ENCODE data around the gene SMPX. TPM values are rescaled to one million over a fixed set of nuclear protein-coding genes. Genes with fewer than 3 reads are reported as not detected.
A peak's percentile ranks its signal among the peaks of the same experiment; 100 is the strongest.

SMPX gene
- total and polyA plus RNA-seq, 4 experiments from 2014 or later: not detected

- no peaks in the 10 kb centered on the region for H3K4me1 Mint-ChIP-seq
- H3K4me3 ChIP-seq (ENCODE audit: low read length in 2 of 2): no peak overlapping the region
- peaks cover 0 to 2% of the 10 kb centered on the region in 2 donors for H3K27me3 Mint-ChIP-seq
- intact Hi-C loops (cut with micrococcal nuclease): no loop called here
- no peaks in the 10 kb centered on the region for H3K9me3 ChIP-seq (ENCODE audit: control insufficient read depth in 1 of 2, low read length in 2 of 2)
- H3K27me3 ChIP-seq (ENCODE audit: insufficient read depth, low read length): no peaks in the 10 kb centered on the region
- no peaks in the 10 kb centered on the region for H3K36me3 ChIP-seq (ENCODE audit: insufficient read depth, low read length)
- H3K27ac ChIP-seq (ENCODE audit: low read depth, low read length): no peak overlapping the region
- DNase-seq: no peak
- no peaks in the 10 kb centered on the region for H3K4me1 ChIP-seq (ENCODE audit: insufficient read depth, low read length)
- POLR2A ChIA-PET (ENCODE audit: partially characterized antibody): no interaction called here
- H3K36me3 Mint-ChIP-seq: no peaks in the 10 kb centered on the region
- peaks cover 0 to 6% (median 3%) of the 10 kb centered on the region in 8 donors for H3K9me3 Mint-ChIP-seq
- H3K27ac Mint-ChIP-seq: no peak overlapping the region
- no peak overlapping the region for H3K4me3 Mint-ChIP-seq
- CTCF ChIA-PET (ENCODE audit: partially characterized antibody): no interaction called here
Observed at GRCh38 chrX:21715337-21715736, 42.6 kb downstream of the SMPX start.

DNA sequence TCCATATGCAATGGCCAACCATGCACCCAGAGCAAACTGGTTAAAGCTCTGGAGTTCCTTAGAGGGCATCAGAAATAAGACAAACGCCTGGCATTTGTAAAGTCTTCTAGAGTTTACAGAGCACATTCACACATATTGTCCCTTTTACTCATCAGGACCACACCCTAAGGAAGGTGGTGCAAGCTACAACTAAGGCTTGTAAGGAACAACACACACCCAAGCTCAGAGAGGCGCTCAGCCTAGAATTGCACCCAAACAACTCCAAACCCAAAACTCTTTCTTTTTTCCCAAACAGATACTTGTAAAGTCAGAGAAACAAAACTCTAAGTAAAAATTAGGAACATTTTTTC, 46.1 kb downstream of the SMPX start:
- DNase-seq: no peak
- intact Hi-C loops (cut with micrococcal nuclease): no loop called here

GRCh38 chrX:21711129-21711847, 46.6 kb downstream of the SMPX start:
- Histone ChIP-seq H3K27ac (ENCODE audit: low read depth, low read length) (no peak overlapping the region), H3K27me3 (ENCODE audit: insufficient read depth, low read length) (no peaks in the 10 kb centered on the region), H3K36me3 (ENCODE audit: insufficient read depth, low read length) (no peaks in the 10 kb centered on the region), H3K4me1 (ENCODE audit: insufficient read depth, low read length) (no peaks in the 10 kb centered on the region), H3K9me3 (ENCODE audit: control insufficient read depth in 1 of 2, low read length in 2 of 2) (no peaks in the 10 kb centered on the region), H3K4me3 (ENCODE audit: low read length in 2 of 2) (no peak overlapping the region)
- intact Hi-C loops (cut with micrococcal nuclease): no loop called here
- DNase-seq: no peak
- CTCF ChIA-PET (ENCODE audit: partially characterized antibody): no interaction called here
- Mint-ChIP-seq H3K36me3 (no peaks in the 10 kb centered on the region), H3K9me3 (peaks cover 0 to 9% (median 5%) of the 10 kb centered on the region in 8 donors), H3K27ac (peak overlapping the region in 1 of 7 donors; percentile 61), H3K4me1 (no peaks in the 10 kb centered on the region), H3K27me3 (no peaks in the 10 kb centered on the region), H3K4me3 (no peak overlapping the region)
- POLR2A ChIA-PET (ENCODE audit: partially characterized antibody): no interaction called here

More for the DNA sequence above, 46.1 kb downstream of the SMPX start:
- H3K36me3 Mint-ChIP-seq: no peaks in the 10 kb centered on the region
- ChIA-PET POLR2A (ENCODE audit: partially characterized antibody) (no interaction called here), CTCF (ENCODE audit: partially characterized antibody) (no interaction called here)
- no peaks in the 10 kb centered on the region for H3K27me3 Mint-ChIP-seq
- H3K4me3 Mint-ChIP-seq: no peak overlapping the region
- no peak overlapping the region for H3K4me3 ChIP-seq (ENCODE audit: low read length in 2 of 2)
- no peaks in the 10 kb centered on the region for H3K27me3 ChIP-seq (ENCODE audit: insufficient read depth, low read length)
- H3K9me3 Mint-ChIP-seq: peaks cover 0 to 9% (median 5%) of the 10 kb centered on the region in 8 donors
- no peaks in the 10 kb centered on the region for H3K4me1 ChIP-seq (ENCODE audit: insufficient read depth, low read length)
- no peaks in the 10 kb centered on the region for H3K36me3 ChIP-seq (ENCODE audit: insufficient read depth, low read length)
- no peak overlapping the region for H3K27ac ChIP-seq (ENCODE audit: low read depth, low read length)
- no peaks in the 10 kb centered on the region for H3K4me1 Mint-ChIP-seq
- H3K27ac Mint-ChIP-seq: no peak overlapping the region
- H3K9me3 ChIP-seq (ENCODE audit: control insufficient read depth in 1 of 2, low read length in 2 of 2): no peaks in the 10 kb centered on the region

- ChIA-PET CTCF (ENCODE audit: partially characterized antibody) (no interaction called here), POLR2A (ENCODE audit: partially characterized antibody) (no interaction called here)
- Histone ChIP-seq H3K9me3 (ENCODE audit: control insufficient read depth in 1 of 2, low read length in 2 of 2) (no peaks in the 10 kb centered on the region), H3K4me3 (ENCODE audit: low read length in 2 of 2) (no peak overlapping the region), H3K36me3 (ENCODE audit: insufficient read depth, low read length) (no peaks in the 10 kb centered on the region), H3K4me1 (ENCODE audit: insufficient read depth, low read length) (no peaks in the 10 kb centered on the region), H3K27me3 (ENCODE audit: insufficient read depth, low read length) (no peaks in the 10 kb centered on the region), H3K27ac (ENCODE audit: low read depth, low read length) (no peak overlapping the region)
- DNase-seq: no peak
- Mint-ChIP-seq H3K4me1 (no peaks in the 10 kb centered on the region), H3K27me3 (no peaks in the 10 kb centered on the region), H3K9me3 (peaks cover 0 to 6% (median under 1%) of the 10 kb centered on the region in 8 donors), H3K27ac (no peak overlapping the region), H3K4me3 (no peak overlapping the region), H3K36me3 (no peaks in the 10 kb centered on the region)
- intact Hi-C loops (cut with micrococcal nuclease): no loop called here
Observed at GRCh38 chrX:21708116-21708515, 49.8 kb downstream of the SMPX start.

GRCh38 chrX:21705225-21705624, 52.7 kb downstream of the SMPX start:
- ChIA-PET POLR2A (ENCODE audit: partially characterized antibody) (no interaction called here), CTCF (ENCODE audit: partially characterized antibody) (no interaction called here)
- no peak overlapping the region for H3K27ac ChIP-seq (ENCODE audit: low read depth, low read length)
- no peak overlapping the region for H3K4me3 Mint-ChIP-seq
- no peaks in the 10 kb centered on the region for H3K4me1 Mint-ChIP-seq
- no peaks in the 10 kb centered on the region for H3K36me3 ChIP-seq (ENCODE audit: insufficient read depth, low read length)
- DNase-seq: no peak
- no peak overlapping the region for H3K27ac Mint-ChIP-seq
- H3K4me3 ChIP-seq (ENCODE audit: low read length in 2 of 2): no peak overlapping the region
- no peaks in the 10 kb centered on the region for H3K27me3 Mint-ChIP-seq
- intact Hi-C loops (cut with micrococcal nuclease): no loop called here
- peaks cover 0 to 6% (median 2%) of the 10 kb centered on the region in 8 donors for H3K9me3 Mint-ChIP-seq
- H3K27me3 ChIP-seq (ENCODE audit: insufficient read depth, low read length): no peaks in the 10 kb centered on the region
- H3K36me3 Mint-ChIP-seq: no peaks in the 10 kb centered on the region
- H3K9me3 ChIP-seq (ENCODE audit: control insufficient read depth in 1 of 2, low read length in 2 of 2): no peaks in the 10 kb centered on the region
- H3K4me1 ChIP-seq (ENCODE audit: insufficient read depth, low read length): no peaks in the 10 kb centered on the region

DNA sequence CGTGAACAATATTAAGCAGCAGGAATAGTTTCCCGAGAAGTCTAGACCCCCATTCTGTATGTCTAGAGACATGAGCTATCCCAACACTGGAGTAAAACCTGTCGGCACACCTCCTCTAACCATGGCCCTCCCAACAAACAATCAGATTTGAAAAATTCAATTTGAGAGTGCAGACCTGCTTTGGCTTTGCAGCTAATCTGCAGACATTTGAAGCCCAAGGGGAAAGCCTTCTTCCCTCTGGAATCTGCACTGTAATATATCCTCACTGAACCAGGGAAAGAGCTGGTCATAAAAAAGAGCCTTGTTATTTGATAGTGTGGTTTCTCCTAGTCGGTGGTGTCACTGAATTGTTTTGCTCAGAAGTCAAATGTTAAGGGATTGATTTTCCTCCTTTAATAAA, 55.2 kb downstream of the SMPX start:
- no peak overlapping the region for H3K4me3 ChIP-seq (ENCODE audit: low read length in 2 of 2)
- ChIA-PET CTCF (ENCODE audit: partially characterized antibody) (no interaction called here), POLR2A (ENCODE audit: partially characterized antibody) (no interaction called here)
- DNase-seq: no peak
- H3K27ac ChIP-seq (ENCODE audit: low read depth, low read length): no peak overlapping the region
- intact Hi-C loops (cut with micrococcal nuclease): no loop called here
- H3K4me1 ChIP-seq (ENCODE audit: insufficient read depth, low read length): no peaks in the 10 kb centered on the region
- Mint-ChIP-seq H3K4me3 (no peak overlapping the region), H3K27me3 (peaks cover 0 to 4% of the 10 kb centered on the region in 2 donors), H3K9me3 (peaks cover 0 to 4% (median under 1%) of the 10 kb centered on the region in 8 donors), H3K36me3 (no peaks in the 10 kb centered on the region), H3K27ac (no peak overlapping the region), H3K4me1 (no peaks in the 10 kb centered on the region)
- H3K36me3 ChIP-seq (ENCODE audit: insufficient read depth, low read length): no peaks in the 10 kb centered on the region
- no peaks in the 10 kb centered on the region for H3K9me3 ChIP-seq (ENCODE audit: control insufficient read depth in 1 of 2, low read length in 2 of 2)
- H3K27me3 ChIP-seq (ENCODE audit: insufficient read depth, low read length): no peaks in the 10 kb centered on the region

- Histone ChIP-seq H3K9me3 (ENCODE audit: control insufficient read depth in 1 of 2, low read length in 2 of 2) (no peaks in the 10 kb centered on the region), H3K4me1 (ENCODE audit: insufficient read depth, low read length) (no peaks in the 10 kb centered on the region), H3K27me3 (ENCODE audit: insufficient read depth, low read length) (no peaks in the 10 kb centered on the region), H3K27ac (ENCODE audit: low read depth, low read length) (no peak overlapping the region), H3K36me3 (ENCODE audit: insufficient read depth, low read length) (no peaks in the 10 kb centered on the region), H3K4me3 (ENCODE audit: low read length in 2 of 2) (no peak overlapping the region)
- intact Hi-C loops (cut with micrococcal nuclease): no loop called here
- no peaks in the 10 kb centered on the region for H3K4me1 Mint-ChIP-seq
- ChIA-PET CTCF (ENCODE audit: partially characterized antibody) (no interaction called here), POLR2A (ENCODE audit: partially characterized antibody) (no interaction called here)
- no peaks in the 10 kb centered on the region for H3K36me3 Mint-ChIP-seq
- DNase-seq: no peak
- H3K27ac Mint-ChIP-seq: no peak overlapping the region
- peaks cover 0 to 2% (median 0%) of the 10 kb centered on the region in 8 donors for H3K9me3 Mint-ChIP-seq
- H3K4me3 Mint-ChIP-seq: no peak overlapping the region
- H3K27me3 Mint-ChIP-seq: peaks cover 0 to 4% of the 10 kb centered on the region in 2 donors
Observed at GRCh38 chrX:21700967-21701366, 56.9 kb downstream of the SMPX start.

GRCh38 chrX:21700275-21700674, 57.6 kb downstream of the SMPX start:
- H3K36me3 Mint-ChIP-seq: no peaks in the 10 kb centered on the region
- Histone ChIP-seq H3K4me3 (ENCODE audit: low read length in 2 of 2) (no peak overlapping the region), H3K4me1 (ENCODE audit: insufficient read depth, low read length) (no peaks in the 10 kb centered on the region), H3K27ac (ENCODE audit: low read depth, low read length) (no peak overlapping the region), H3K36me3 (ENCODE audit: insufficient read depth, low read length) (no peaks in the 10 kb centered on the region), H3K9me3 (ENCODE audit: control insufficient read depth in 1 of 2, low read length in 2 of 2) (no peaks in the 10 kb centered on the region), H3K27me3 (ENCODE audit: insufficient read depth, low read length) (no peaks in the 10 kb centered on the region)
- intact Hi-C loops (cut with micrococcal nuclease): no loop called here
- peaks cover 0 to 2% (median 0%) of the 10 kb centered on the region in 8 donors for H3K9me3 Mint-ChIP-seq
- peaks cover 0 to 4% of the 10 kb centered on the region in 2 donors for H3K27me3 Mint-ChIP-seq
- no peaks in the 10 kb centered on the region for H3K4me1 Mint-ChIP-seq
- H3K27ac Mint-ChIP-seq: no peak overlapping the region
- ChIA-PET POLR2A (ENCODE audit: partially characterized antibody) (no interaction called here), CTCF (ENCODE audit: partially characterized antibody) (no interaction called here)
- H3K4me3 Mint-ChIP-seq: no peak overlapping the region
- no peak for DNase-seq
